Stimulated activated CD4-positive, alpha-beta T cell treated with anti-CD3 and anti-CD28 coated beads, Interleukin-4, amount 100 ng/mL, for 4 hours (primary cell): ENCODE data around the gene PPP6R3.

Experiments
- DNase-seq, 2 experiments: peaks; one replicate each; pipeline ENCODE4 v3.0.0-alpha.2; 2020

The PPP6R3 gene

GRCh38 chr11:68498903-68499883 lies 38.6 kb downstream of the PPP6R3 start:
- DNase-seq, result no peak

DNA sequence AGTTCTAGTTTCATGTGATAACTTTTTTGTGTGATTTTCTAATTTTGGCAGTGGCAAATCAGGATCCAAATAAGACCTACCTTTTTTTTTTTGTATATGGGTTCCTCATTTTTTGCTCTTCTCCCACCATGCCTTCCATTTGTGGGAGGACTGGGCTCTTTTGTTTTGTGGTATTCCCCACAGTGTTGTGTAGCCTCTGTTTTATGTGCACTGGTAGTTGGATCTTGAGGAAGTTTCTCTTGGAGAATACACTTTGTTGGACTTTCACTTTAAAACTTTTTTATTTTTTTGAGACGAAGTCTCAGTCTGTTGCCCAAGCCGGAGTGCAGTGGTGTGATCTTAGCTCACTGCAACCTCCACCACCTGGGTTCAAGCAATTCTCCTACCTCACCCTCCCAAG lies 39.7 kb downstream of the PPP6R3 start:
- no peak for DNase-seq

- DNase-seq, result no peak
These were observed 41.3 kb downstream of the PPP6R3 start for GRCh38 chr11:68501813-68502212.

GRCh38 chr11:68503251-68503687 lies 42.7 kb downstream of the PPP6R3 start:
- DNase-seq, result no peak

DNA sequence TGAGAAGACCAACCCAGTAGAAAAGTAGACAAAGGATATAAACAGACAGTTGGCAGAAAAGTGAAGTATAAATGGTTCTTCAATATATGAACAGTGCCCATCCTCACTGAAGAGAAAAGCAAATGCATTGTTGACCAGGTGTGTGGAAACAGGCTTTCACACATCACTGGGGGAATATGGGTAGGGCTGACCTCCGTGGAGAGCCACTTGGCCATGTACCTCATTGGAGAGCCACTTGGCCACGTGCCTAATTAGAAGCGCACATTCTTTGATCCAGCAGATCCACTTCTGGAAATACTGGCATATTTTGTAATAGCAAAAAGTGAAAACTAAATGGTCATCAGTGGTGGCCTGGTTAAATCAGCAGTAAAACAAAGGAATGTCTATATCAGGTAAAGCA lies 43.2 kb downstream of the PPP6R3 start:
- DNase-seq, result no peak

GRCh38 chr11:68504432-68505066 lies 44.0 kb downstream of the PPP6R3 start:
- no peak for DNase-seq

DNA sequence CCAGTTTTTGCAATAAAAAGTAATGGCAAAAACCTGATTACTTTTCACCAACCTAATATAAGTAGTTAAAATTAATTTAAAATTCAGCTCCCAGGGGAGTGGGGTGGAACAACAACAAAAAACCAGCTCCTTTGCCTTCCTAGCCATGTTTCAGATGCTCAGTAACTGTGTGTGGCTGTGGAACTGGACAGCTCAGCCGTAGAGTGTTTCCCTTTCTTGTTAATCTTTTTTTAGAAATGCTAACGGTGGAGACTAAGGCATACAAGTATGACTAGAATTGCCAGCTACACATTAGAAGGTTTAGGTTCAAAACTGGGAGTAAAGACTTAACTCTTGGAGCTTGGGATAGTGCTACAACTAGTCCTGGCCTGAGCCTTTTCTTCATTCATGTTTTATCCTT lies 45.0 kb downstream of the PPP6R3 start:
- no peak for DNase-seq

DNA sequence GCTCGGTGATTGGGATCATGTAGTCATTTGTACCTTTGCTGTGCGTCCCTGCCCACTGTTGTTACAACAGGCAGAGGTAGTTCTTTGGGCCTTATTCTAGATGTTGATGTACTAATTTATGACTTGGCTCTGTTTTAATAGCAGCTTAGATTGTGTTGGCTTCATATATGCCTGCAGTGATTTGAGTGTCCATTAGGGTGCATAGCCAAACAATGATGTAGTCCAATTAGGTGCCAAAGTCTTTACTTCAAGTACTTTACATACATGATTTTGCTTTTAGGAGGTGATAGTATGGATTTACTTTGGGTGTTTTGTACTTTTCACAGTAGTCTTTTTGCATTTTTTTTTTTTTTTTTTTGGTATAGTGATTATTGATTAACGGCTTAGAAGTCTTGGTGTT lies 46.4 kb downstream of the PPP6R3 start:
- DNase-seq, result no peak

GRCh38 chr11:68508425-68508824 lies 47.9 kb downstream of the PPP6R3 start:
- DNase-seq, result no peak

GRCh38 chr11:68509066-68509465 lies 48.5 kb downstream of the PPP6R3 start:
- DNase-seq, result no peak

- DNase-seq, result no peak
These were observed 53.5 kb downstream of the PPP6R3 start for GRCh38 chr11:68513930-68514487.

GRCh38 chr11:68517121-68517741 lies 56.7 kb downstream of the PPP6R3 start:
- no peak for DNase-seq

DNA sequence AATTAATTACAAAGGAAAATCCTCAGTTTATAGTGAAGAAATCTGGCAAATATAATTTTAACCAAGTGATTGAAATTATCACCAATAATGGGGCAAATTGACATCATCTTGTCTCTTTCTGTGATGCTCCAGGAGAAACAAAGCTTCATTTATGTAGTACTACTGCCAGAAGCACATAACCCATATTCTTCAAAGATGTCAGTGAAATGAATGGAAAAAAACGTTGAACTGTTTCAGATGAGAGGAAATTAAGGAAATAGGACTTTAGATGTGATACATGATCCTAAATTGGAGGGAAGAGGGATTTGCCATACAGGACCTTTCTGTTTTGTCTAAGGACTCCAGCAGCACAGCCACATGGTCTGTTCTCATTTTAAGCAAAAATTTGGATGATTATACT lies 57.6 kb downstream of the PPP6R3 start:
- DNase-seq, result no peak

- DNase-seq, result no peak
These were observed 61.6 kb downstream of the PPP6R3 start for GRCh38 chr11:68521969-68522652.

- no peak for DNase-seq
These were observed 62.5 kb downstream of the PPP6R3 start for GRCh38 chr11:68523033-68523432.

DNA sequence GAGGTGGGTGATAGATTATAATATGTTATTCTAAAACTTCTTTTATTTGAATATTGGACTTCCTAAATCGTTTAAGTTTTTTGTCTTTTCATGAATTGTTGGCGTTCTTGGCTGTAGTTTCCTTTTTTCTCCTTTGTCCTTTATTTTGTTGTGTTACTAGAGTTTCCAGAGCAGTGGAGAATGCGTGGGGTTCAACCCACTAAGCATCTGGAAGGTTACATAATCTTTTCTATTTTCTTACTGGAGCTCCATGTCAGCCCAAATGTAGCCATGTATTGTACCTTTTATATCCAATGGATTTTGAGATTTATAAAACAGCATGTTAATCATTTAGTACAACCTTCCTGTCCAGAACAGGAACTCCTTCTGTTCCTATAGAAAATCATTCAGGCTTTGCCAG lies 63.2 kb downstream of the PPP6R3 start:
- no peak for DNase-seq

DNA sequence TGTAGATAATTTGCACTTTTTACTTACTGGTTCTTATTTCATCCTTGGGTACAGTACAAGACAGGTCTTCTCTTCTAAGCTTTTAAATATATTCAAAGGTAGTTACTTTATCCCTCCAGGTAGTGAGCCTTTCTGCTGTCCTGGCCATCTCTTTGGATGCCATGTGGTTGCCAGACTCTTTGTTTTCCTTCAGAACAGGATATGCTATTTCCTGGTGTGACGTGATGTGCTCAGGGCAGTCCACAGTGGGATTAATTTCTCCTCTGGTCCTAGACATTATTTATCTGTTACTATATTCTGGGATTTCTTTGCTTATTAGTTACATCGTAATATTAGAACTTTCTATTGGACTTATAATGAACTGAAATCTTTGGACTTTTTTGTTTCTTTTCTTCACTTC lies 63.7 kb downstream of the PPP6R3 start:
- DNase-seq, result no peak

DNA sequence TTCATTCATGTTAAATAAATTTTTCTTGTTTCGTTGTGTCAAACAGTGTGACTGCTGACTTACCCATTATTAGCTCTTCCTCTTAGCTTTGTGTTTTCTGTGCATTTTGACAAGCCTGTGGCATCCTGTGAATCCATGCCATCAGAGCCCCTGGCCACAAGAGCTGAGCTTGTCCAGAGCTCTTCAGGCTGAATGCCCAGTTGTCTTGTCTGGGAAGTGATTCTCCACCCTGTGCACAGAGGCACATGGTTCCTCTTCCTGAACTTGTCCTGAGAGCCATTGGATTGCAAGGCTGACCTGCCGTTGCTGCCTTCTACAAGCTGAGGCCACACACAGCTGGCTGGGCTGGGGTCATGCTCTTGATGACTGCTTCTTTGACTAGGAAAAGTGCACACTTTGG lies 64.1 kb downstream of the PPP6R3 start:
- no peak for DNase-seq

- no peak for DNase-seq
These were observed 64.8 kb downstream of the PPP6R3 start for GRCh38 chr11:68525336-68525735.

- DNase-seq, result no peak
These were observed 65.4 kb downstream of the PPP6R3 start for GRCh38 chr11:68525930-68526329.

DNA sequence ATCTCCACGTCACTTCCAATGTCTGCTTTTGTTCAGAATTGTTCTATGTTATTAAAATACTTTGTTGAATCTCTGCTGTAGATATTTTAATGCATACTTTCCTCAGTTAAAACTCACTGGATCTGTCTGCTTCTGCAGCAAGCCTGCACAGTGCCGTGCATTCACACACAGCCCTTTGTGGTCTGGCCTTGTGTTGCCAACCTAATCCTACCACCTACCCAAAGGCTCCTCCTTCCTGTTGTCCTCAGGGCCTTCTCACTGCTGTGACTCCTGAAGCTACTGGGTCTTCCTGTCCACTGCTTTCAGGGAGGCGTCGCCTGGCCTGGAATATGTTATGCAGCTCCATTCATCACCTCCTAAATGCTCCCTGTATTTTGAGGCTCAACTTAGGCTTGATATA lies 67.0 kb downstream of the PPP6R3 start:
- DNase-seq, result no peak

GRCh38 chr11:68528630-68529029 lies 68.1 kb downstream of the PPP6R3 start:
- peak in 1 of 2 experiments; percentile 9 for DNase-seq
